Left lung (tissue), 10 donors: ENCODE measurements around the gene F7. TPM values are rescaled to one million over a fixed set of nuclear protein-coding genes. Genes with fewer than 3 reads are reported as not detected.

Experiments
- ATAC-seq: fragments of 200-7000 bp; cut with Tn5 transposase; one replicate; pipeline ENCODE4 v1.9.1; 2020; ENCODE audit warnings: moderate library complexity
- DNase-seq, 4 donors: peaks; one replicate each; pipeline ENCODE4 v3.0.0-alpha.2; 2013 to 2020
- H3K27ac ChIP-seq, 2 donors: fragments of 200-600 bp; sonication (generic) in 1 of 2; one replicate each; pipeline versions ENCODE4 v1.5.0 to v1.8.0; 2020 to 2021
- H3K27me3 ChIP-seq, 2 donors: fragments of 200-600 bp; sonication (generic) in 1 of 2; one replicate each; pipeline versions ENCODE4 v1.5.0 to v1.8.0; 2020 to 2021
- H3K36me3 ChIP-seq, 2 donors: fragments of 200-600 bp; sonication (generic) in 1 of 2; one replicate each; pipeline versions ENCODE4 v1.5.0 to v1.8.0; 2020 to 2021
- H3K4me1 ChIP-seq, 2 donors: fragments of 200-600 bp; one replicate each; pipeline ENCODE4 v1.8.0; 2021
- H3K4me3 ChIP-seq, 2 donors: fragments of 200-600 bp; sonication (generic) in 1 of 2; one replicate each; pipeline versions ENCODE4 v1.5.0 to v1.8.0; 2020 to 2021; ENCODE audit warnings: mild to moderate bottlenecking in 1 of 2
- H3K9me3 ChIP-seq, 2 donors: fragments of 200-600 bp; sonication (generic) in 1 of 2; one replicate each; pipeline versions ENCODE4 v1.5.0 to v1.8.0; 2020 to 2021
- intact Hi-C, 2 donors: fragments of 100-400 bp; cut with DNase I; formaldehyde crosslinking; loops; one replicate each; pipeline versions ENCODE4 v1.11.2 to v1.14.2; 2022
- polyA plus RNA-seq, 6 donors: library from polyadenylated mRNA; unstranded; fragments of 120-200 nt; gene quantifications; one replicate each; pipeline ENCODE4 v1.2.1, GENCODE V29; 2013; ENCODE audit not compliant: insufficient read length in 6 of 6
- total RNA-seq, 2 donors: library from RNA; stranded (reverse); fragmentation: NEBNext Ultra II Directional; extraction: Animal tissue kit (Norgen Biotek cat#: 25700); gene quantifications; one replicate each; pipeline ENCODE4 v1.2.1, GENCODE V29; 2021
- TF ChIP-seq, protein P1 (sequence below), 2 donors: fragments of 200-600 bp; sonication (generic) in 1 of 2; IDR thresholded peaks; one replicate each; pipeline versions ENCODE4 v1.5.0 to v1.8.0; 2021; ENCODE audit warnings: antibody characterized with exemption in 2 of 2
- donor health status: DM: no; HTN: yes; CAD: no.
- donor health status: DM: no; HTN: no; CAD: no.

The F7 gene
- total and polyA plus RNA-seq, 8 donors: 0.46 to 1.0 (median 0.89) TPM; not detected in 2

DNA sequence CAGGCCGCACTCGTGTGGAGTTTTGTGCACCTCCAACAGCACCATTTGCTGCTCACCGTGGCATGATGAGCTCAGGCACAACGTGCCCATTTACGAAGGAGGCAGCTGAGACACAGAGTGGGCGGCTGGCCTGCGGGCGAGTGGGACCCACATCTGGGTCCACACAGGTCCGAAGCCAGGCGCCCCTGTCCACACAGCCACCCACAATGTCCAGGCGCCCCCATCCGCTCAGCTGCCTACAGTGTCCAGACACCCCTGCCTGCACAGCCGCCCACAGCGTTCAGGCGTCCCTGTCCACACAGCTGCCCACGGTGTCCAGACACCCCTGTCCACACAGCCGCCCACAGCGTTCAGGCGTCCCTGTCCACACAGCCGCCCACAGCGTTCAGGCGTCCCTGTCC, 42.5 kb upstream of the F7 start:
- DNase-seq: peak in 1 of 4 donors; percentile 69
- intact Hi-C loops: no loop called here

DNA sequence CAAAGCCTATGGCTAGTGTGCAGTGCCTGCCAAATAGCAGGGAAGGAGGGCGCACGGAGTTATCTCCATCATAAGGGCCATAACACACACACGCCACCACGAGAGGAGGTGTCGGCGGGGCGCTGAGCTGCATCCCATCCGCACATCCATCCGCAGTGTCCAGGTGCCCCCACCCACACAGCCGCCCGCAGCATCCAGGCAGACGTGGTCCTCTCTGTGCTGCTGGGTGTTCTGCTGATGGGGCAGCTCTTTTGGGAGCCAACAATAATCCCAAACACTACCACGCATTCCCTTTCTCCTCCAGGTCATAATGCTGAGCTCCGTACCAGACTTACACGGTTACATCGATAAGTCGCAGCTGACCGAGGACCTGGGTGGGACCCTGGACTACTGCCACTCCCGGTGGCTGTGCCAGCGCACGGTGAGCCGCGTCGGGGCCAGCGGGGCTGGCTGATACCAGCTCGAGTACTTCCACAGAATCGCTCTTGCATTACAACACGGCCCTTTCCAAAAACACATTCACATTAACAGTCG, 41.5 kb upstream of the F7 start:
- no peak overlapping the region for H3K27ac ChIP-seq
- DNase-seq: peak in 1 of 4 donors; percentile 69
- no peak overlapping the region for H3K4me3 ChIP-seq

More for the DNA sequence above, 42.5 kb upstream of the F7 start:
- Histone ChIP-seq H3K27ac (no peak overlapping the region), H3K9me3 (no peaks in the 10 kb centered on the region), H3K27me3 (no peaks in the 10 kb centered on the region), H3K4me3 (no peak overlapping the region), H3K36me3 (peaks cover 0 to 15% of the 10 kb centered on the region in 2 donors), H3K4me1 (no peaks in the 10 kb centered on the region)
- ATAC-seq: no peak
- TF ChIP-seq, protein P1, sequence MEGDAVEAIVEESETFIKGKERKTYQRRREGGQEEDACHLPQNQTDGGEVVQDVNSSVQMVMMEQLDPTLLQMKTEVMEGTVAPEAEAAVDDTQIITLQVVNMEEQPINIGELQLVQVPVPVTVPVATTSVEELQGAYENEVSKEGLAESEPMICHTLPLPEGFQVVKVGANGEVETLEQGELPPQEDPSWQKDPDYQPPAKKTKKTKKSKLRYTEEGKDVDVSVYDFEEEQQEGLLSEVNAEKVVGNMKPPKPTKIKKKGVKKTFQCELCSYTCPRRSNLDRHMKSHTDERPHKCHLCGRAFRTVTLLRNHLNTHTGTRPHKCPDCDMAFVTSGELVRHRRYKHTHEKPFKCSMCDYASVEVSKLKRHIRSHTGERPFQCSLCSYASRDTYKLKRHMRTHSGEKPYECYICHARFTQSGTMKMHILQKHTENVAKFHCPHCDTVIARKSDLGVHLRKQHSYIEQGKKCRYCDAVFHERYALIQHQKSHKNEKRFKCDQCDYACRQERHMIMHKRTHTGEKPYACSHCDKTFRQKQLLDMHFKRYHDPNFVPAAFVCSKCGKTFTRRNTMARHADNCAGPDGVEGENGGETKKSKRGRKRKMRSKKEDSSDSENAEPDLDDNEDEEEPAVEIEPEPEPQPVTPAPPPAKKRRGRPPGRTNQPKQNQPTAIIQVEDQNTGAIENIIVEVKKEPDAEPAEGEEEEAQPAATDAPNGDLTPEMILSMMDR (IDR thresholded peaks at IDR 0.05): no peak

DNA sequence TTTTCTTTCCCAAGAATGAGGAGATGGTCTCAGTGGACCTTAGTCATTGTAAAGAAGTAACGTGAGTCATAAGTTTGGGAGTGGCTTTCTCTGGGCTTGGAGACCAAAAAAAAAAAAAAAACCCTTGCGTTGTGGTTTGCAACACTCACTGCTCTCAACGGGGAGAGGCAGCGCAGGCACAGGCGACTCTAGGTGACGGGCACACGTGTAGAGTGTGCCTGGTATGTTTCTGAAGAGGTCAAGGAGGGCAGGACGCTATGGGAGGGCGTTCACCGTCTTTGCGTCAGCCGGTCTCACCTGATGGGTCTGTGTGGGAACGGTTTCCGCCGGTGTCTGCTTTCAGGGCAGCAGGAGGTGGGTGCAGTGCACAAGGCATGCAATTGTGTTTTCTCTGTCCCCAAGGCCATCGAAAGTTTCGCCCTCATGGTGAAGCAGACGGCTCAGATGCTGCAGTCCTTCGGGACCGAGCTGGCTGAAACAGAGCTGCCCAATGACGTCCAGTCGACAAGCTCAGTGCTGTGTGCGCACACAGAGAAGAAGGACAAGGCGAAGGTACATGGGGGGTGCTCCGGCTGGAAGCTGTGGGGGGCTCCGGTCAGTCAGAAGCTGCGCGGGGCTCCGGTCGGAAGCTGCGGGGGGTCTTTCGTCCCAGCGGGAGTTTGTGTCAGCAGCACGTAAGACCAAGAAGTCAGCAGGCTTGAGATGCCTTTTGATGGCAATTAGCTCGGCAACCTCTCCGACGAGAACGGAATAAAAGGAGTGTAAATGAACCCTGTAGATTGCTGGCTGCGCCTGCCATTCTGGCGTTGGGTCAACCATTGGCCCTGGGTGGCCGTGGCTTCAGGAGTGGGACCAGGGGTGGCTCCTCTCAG, 40.8 kb upstream of the F7 start:
- Histone ChIP-seq H3K4me3 (no peak overlapping the region), H3K27me3 (no peaks in the 10 kb centered on the region), H3K9me3 (no peaks in the 10 kb centered on the region), H3K27ac (no peak overlapping the region), H3K4me1 (no peaks in the 10 kb centered on the region), H3K36me3 (peaks cover 0 to 17% of the 10 kb centered on the region in 2 donors)
- peak; percentile 88 for ATAC-seq
- DNase-seq: peak in 2 of 4 donors; percentile 59 to 65
- TF ChIP-seq, protein P1 (IDR thresholded peaks at IDR 0.05): no peak
- intact Hi-C loops: no loop called here

More for the DNA sequence above, 41.5 kb upstream of the F7 start:
- TF ChIP-seq, protein P1 (IDR thresholded peaks at IDR 0.05): no peak
- peaks cover 0 to 15% of the 10 kb centered on the region in 2 donors for H3K36me3 ChIP-seq
- no peaks in the 10 kb centered on the region for H3K27me3 ChIP-seq
- no peaks in the 10 kb centered on the region for H3K4me1 ChIP-seq
- intact Hi-C loops: no loop called here
- no peak for ATAC-seq
- no peaks in the 10 kb centered on the region for H3K9me3 ChIP-seq

DNA sequence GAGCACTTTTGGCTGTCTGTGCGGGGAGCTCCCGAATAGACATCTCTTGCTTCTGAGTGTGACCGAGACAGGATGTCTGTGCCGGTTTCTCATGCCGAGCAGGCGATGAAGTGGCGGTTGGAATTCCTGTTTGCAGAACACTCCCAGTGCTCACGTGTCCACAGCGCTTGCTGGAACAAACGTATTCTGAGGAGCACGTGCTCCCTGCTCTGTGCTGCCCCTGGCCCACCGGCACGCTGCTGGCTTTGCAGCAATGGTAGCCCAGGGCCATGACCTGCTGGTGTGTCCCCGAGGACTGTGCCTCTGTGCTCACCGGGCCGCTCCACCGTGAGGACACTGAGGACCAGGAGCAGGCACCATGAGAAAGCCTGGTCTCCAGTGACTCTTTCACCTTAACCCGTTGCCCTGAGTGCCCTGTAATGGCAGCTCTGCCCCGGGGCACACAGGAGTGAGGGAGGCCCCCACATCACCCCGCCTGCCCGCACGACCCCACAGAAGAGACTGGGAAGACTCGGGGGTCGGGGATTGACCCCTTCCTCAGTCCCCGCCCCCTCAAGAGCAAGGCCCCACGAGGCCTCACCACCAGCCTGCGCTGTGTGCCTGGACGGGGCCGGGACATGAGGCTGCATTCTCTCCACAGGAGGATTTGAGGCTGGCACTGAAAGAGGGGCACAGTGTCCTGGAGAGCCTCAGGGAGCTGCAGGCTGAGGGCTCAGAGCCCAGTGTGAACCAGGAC, 40.0 kb upstream of the F7 start:
- Histone ChIP-seq H3K9me3 (no peaks in the 10 kb centered on the region), H3K27me3 (no peaks in the 10 kb centered on the region), H3K4me1 (no peaks in the 10 kb centered on the region), H3K27ac (no peak overlapping the region), H3K36me3 (peaks cover 0 to 20% of the 10 kb centered on the region in 2 donors), H3K4me3 (no peak overlapping the region)
- ATAC-seq: peak; percentile 75
- intact Hi-C loops: no loop called here
- peak in 2 of 4 donors; percentile 67 to 75 for DNase-seq
- TF ChIP-seq, protein P1 (IDR thresholded peaks at IDR 0.05): no peak

GRCh38 chr13:113066142-113066455, 39.5 kb upstream of the F7 start:
- peaks cover 0 to 20% of the 10 kb centered on the region in 2 donors for H3K36me3 ChIP-seq
- DNase-seq (peak in 1 of 4 donors; percentile 30), ATAC-seq (no peak)
- no peaks in the 10 kb centered on the region for H3K9me3 ChIP-seq
- intact Hi-C loops: no loop called here
- no peaks in the 10 kb centered on the region for H3K27me3 ChIP-seq
- no peak overlapping the region for H3K4me3 ChIP-seq
- no peaks in the 10 kb centered on the region for H3K4me1 ChIP-seq
- no peak overlapping the region for H3K27ac ChIP-seq
- TF ChIP-seq, protein P1 (IDR thresholded peaks at IDR 0.05): no peak
